ENCODE data around the gene TRMO. TPM values are rescaled to one million over a fixed set of nuclear protein-coding genes. Genes with fewer than 3 reads are reported as not detected.
A peak's percentile ranks its signal among the peaks of the same experiment; 100 is the strongest.

Gene TRMO
- total and polyA plus RNA-seq, 2 experiments from 2014 or later: 10.5 to 13.0 TPM

DNA sequence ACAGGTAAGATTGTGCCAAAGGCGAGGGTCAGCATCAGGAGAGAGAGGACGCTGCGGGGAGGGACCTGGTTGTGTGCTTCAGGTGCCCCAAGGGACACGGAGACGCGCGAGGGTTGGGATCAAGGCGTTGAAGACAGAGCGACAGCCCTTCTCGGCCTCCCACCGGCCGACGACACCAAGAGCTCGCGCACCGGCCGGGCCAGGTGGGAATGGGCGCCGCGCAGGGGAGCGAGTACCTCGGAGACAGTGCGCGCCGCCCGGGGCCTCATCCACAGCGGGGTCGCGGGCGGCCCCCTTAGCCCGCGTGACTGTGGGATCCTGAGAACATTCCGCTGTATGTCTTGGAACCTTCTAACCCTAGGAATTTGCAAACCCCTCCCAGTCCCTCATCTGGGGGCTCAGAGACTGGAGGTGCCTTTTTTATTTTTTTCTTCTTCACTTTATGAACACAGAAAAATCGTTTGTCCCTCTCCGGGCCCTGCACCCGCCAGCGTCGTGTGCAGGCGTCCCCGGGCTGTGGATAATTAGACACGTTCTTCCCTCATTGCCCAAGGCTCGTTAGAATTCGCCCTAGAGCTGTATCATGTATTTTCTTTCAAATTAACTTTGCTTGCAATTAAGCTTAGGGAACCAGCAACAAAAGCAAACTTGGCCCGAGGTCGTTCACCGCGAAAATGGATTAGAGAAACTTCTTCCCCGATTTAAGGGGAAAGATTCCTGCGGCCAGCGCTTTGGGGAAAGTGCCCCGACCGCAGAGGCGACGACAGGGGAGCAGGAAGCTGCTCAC is 64.5 kb downstream of the TRMO start:
- 9 to 11% methylated on average over 54 of the region's 54 CpGs for WGBS, 2 experiments (ENCODE audit: low coverage in 1 of 2, low lambda C conversion rate in 2 of 2, missing lambda C conversion rate in 2 of 2)
- no peak overlapping the region for H3K4me3 ChIP-seq
- H3F3A ChIP-seq (ENCODE audit: insufficient read depth): no peaks in the 10 kb centered on the region
- H3K36me3 ChIP-seq (ENCODE audit: low read depth): no peaks in the 10 kb centered on the region
- TF ChIP-seq EZH2 (IDR thresholded peaks at IDR 0.05; ENCODE audit: insufficient read depth, poor library complexity, severe bottlenecking): no peak
- no peak for TF ChIP-seq EZH2phosphoT487 (IDR thresholded peaks at IDR 0.05; ENCODE audit: insufficient read depth, low read depth)
- no peak overlapping the region for H3K4me2 ChIP-seq (ENCODE audit: unreplicated experiment)
- H3K27me3 ChIP-seq (replicated peaks; ENCODE audit: insufficient read depth): peaks cover 90% of the 10 kb centered on the region
- H3K79me2 ChIP-seq (ENCODE audit: insufficient read depth): no peaks in the 10 kb centered on the region
- H3K27ac ChIP-seq: no peak overlapping the region
- no peak for DNase-seq
- in situ Hi-C loops (cut with MboI): no loop called here
- no peak overlapping the region for H2AFZ ChIP-seq
- H3K9ac ChIP-seq: no peak overlapping the region
- no peaks in the 10 kb centered on the region for H3K9me2 ChIP-seq (ENCODE audit: insufficient read depth)
- H3K4me1 ChIP-seq (ENCODE audit: insufficient read depth): no peaks in the 10 kb centered on the region; the same call in 1 of the 2 replicates
- H3K9me3 ChIP-seq (ENCODE audit: low read depth): no peaks in the 10 kb centered on the region
- no peaks in the 10 kb centered on the region for H4K20me1 ChIP-seq (ENCODE audit: insufficient read depth)

DNA sequence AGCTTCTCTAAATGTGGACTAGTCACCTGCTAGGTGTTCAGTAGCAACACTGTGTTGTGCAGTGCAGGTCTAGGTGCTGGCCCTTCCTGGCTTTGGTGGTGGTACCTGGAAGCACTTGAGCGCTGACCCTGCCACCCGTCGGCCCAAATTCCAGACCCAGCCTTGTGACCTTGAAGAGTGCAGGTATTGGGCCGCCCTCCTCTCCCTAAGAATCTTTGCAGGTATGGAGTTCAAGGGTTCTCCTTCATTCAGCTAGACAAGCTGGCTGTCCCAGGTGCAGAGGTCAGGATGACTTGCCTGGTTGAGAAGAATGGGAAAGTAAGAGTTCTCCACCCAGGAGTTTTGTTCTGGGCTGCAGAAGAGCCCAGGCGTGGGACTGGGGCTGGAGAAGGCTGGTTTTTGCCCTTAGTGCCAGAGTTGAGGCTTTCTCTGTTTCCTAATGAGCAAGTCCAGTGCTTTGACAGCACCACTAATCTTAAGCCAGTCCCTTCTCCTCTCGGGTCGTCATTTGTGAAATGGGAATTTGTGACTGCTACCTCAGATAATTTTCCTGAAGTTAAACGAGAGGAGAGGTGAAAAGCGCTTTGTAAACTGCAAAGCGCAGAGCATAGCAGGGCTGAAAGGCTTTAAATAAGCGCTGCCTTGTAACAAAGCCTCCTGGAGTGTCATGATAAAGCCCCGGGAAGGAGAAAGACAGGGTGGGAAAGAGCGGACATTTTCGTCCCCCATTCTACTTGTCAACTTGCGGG is 65.3 kb downstream of the TRMO start:
- no peaks in the 10 kb centered on the region for H4K20me1 ChIP-seq (ENCODE audit: insufficient read depth)
- H3K79me2 ChIP-seq (ENCODE audit: insufficient read depth): no peaks in the 10 kb centered on the region
- H2AFZ ChIP-seq: no peak overlapping the region
- H3K4me3 ChIP-seq: no peak overlapping the region
- DNase-seq: no peak
- H3K4me2 ChIP-seq (ENCODE audit: unreplicated experiment): no peak overlapping the region
- in situ Hi-C loops (cut with MboI): no loop called here
- WGBS, 2 experiments (ENCODE audit: low coverage in 1 of 2, low lambda C conversion rate in 2 of 2, missing lambda C conversion rate in 2 of 2): 23 to 26% methylated on average over 15 of the region's 15 CpGs
- peaks cover 90% of the 10 kb centered on the region for H3K27me3 ChIP-seq (replicated peaks; ENCODE audit: insufficient read depth)
- no peaks in the 10 kb centered on the region; the same call in 1 of the 2 replicates for H3K4me1 ChIP-seq (ENCODE audit: insufficient read depth)
- H3K9me2 ChIP-seq (ENCODE audit: insufficient read depth): no peaks in the 10 kb centered on the region
- H3K27ac ChIP-seq: no peak overlapping the region
- H3K9ac ChIP-seq: no peak overlapping the region
- no peaks in the 10 kb centered on the region for H3F3A ChIP-seq (ENCODE audit: insufficient read depth)
- no peaks in the 10 kb centered on the region for H3K9me3 ChIP-seq (ENCODE audit: low read depth)
- H3K36me3 ChIP-seq (ENCODE audit: low read depth): no peaks in the 10 kb centered on the region
- TF ChIP-seq EZH2 (IDR thresholded peaks at IDR 0.05; ENCODE audit: insufficient read depth, poor library complexity, severe bottlenecking) (no peak), EZH2phosphoT487 (IDR thresholded peaks at IDR 0.05; ENCODE audit: insufficient read depth, low read depth) (0 out of 2 replicates have a peak, but pooled peaks have one; percentile 16)

DNA sequence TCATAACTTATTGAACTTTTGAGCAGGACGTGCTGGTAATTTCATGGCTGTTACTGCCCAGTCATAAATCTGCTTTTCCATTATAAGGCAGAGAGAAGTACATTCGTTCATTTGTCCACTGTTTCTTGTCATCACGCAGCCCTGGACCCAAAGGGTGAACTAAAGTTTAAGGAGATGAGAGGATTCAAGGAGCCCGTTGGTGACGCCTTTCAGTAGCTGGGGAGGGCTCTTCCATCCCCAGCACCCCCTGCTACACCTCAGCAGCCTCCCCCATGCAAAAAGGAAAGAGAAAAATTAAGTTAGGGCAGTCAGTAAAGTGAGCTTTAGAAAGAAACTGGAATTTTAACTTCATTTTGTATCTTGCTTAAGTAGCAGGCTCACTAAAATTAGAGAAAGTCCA is 66.4 kb downstream of the TRMO start:
- Histone ChIP-seq H3K4me1 (ENCODE audit: insufficient read depth) (no peaks in the 10 kb centered on the region; the same call in 1 of the 2 replicates), H3K36me3 (ENCODE audit: low read depth) (no peaks in the 10 kb centered on the region), H2AFZ (no peak overlapping the region), H3K9me2 (ENCODE audit: insufficient read depth) (no peaks in the 10 kb centered on the region), H3K4me3 (no peak overlapping the region), H3K27me3 (replicated peaks; ENCODE audit: insufficient read depth) (peaks cover 91% of the 10 kb centered on the region), H3K9me3 (ENCODE audit: low read depth) (no peaks in the 10 kb centered on the region), H3K4me2 (ENCODE audit: unreplicated experiment) (no peak overlapping the region), H3F3A (ENCODE audit: insufficient read depth) (no peaks in the 10 kb centered on the region), H3K79me2 (ENCODE audit: insufficient read depth) (no peaks in the 10 kb centered on the region), H4K20me1 (ENCODE audit: insufficient read depth) (no peaks in the 10 kb centered on the region), H3K27ac (no peak overlapping the region), H3K9ac (no peak overlapping the region)
- TF ChIP-seq EZH2phosphoT487 (IDR thresholded peaks at IDR 0.05; ENCODE audit: insufficient read depth, low read depth): no peak
- TF ChIP-seq EZH2 (IDR thresholded peaks at IDR 0.05; ENCODE audit: insufficient read depth, poor library complexity, severe bottlenecking): no peak
- 20 to 25% methylated on average over 5 of the region's 5 CpGs for WGBS, 2 experiments (ENCODE audit: low coverage in 1 of 2, low lambda C conversion rate in 2 of 2, missing lambda C conversion rate in 2 of 2)
- DNase-seq: no peak
- in situ Hi-C loops (cut with MboI): no loop called here

DNA sequence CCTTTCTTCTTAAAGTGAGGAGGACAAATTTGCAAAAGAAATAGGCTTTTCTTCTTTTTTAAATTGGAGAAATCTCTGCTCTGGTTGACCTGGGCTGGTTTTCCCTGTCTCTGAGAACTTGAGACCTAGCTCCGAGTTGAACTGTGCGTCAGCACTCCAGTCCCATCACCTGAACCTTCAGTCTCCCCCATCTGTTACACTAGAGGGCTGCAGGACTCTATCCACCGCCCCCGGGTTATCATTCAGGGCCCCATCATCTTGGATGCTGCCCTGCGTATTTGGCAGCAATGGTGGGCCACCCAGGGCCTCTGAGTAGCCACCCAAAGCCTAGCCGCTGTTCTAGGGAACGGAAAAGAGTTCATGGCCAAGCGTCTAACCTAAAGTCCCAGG is 66.8 kb downstream of the TRMO start:
- TF ChIP-seq EZH2phosphoT487 (IDR thresholded peaks at IDR 0.05; ENCODE audit: insufficient read depth, low read depth) (no peak), EZH2 (IDR thresholded peaks at IDR 0.05; ENCODE audit: insufficient read depth, poor library complexity, severe bottlenecking) (peak; percentile 83)
- Histone ChIP-seq H4K20me1 (ENCODE audit: insufficient read depth) (no peaks in the 10 kb centered on the region), H3K79me2 (ENCODE audit: insufficient read depth) (no peaks in the 10 kb centered on the region), H3K9ac (no peak overlapping the region), H3K4me3 (no peak overlapping the region), H2AFZ (no peak overlapping the region), H3K4me2 (ENCODE audit: unreplicated experiment) (no peak overlapping the region), H3K4me1 (ENCODE audit: insufficient read depth) (no peaks in the 10 kb centered on the region; the same call in 1 of the 2 replicates), H3K9me2 (ENCODE audit: insufficient read depth) (no peaks in the 10 kb centered on the region), H3K36me3 (ENCODE audit: low read depth) (no peaks in the 10 kb centered on the region), H3F3A (ENCODE audit: insufficient read depth) (peaks cover 2% of the 10 kb centered on the region; the same call in 1 of the 2 replicates), H3K9me3 (ENCODE audit: low read depth) (no peaks in the 10 kb centered on the region), H3K27me3 (replicated peaks; ENCODE audit: insufficient read depth) (peaks cover 91% of the 10 kb centered on the region), H3K27ac (no peak overlapping the region)
- no peak for DNase-seq
- WGBS, 2 experiments (ENCODE audit: low coverage in 1 of 2, low lambda C conversion rate in 2 of 2, missing lambda C conversion rate in 2 of 2): 16 to 17% methylated on average over 8 of the region's 8 CpGs
- in situ Hi-C loops (cut with MboI): no loop called here

All from GM23248 (cell line).